Neutrophil (primary cell): ENCODE measurements around the gene EPHX1.

Experiments used
- H3K27ac ChIP-seq: fragments of 200-600 bp; sonication (generic); 2 replicates; pipeline ENCODE4 v1.5.1; 2016; ENCODE audit warnings: mild to moderate bottlenecking, moderate library complexity
- H3K27me3 ChIP-seq: fragments of 200-600 bp; sonication (generic); 2 replicates; pipeline ENCODE4 v1.6.0; 2016; ENCODE audit warnings: mild to moderate bottlenecking
- H3K36me3 ChIP-seq: fragments of 200-600 bp; sonication (generic); 2 replicates; pipeline ENCODE4 v1.5.1; 2017
- H3K4me1 ChIP-seq, 2 experiments: fragments of 200-600 bp in 1 of 2; sonication (generic) in 1 of 2; 1 replicate in 1 of 2; 2 replicates in 1 of 2; pipeline versions ENCODE4 v1.5.1 to v1.6.1; 2013 to 2016; ENCODE audit warnings: low read depth in 1 of 2, low read length in 1 of 2, mild to moderate bottlenecking in 1 of 2, moderate library complexity in 1 of 2; ENCODE audit not compliant: control insufficient read depth in 1 of 2, insufficient read depth in 1 of 2
- H3K4me3 ChIP-seq, 2 experiments: fragments of 200-600 bp in 1 of 2; sonication (generic) in 1 of 2; 1 replicate in 1 of 2; 2 replicates in 1 of 2; pipeline ENCODE4 v1.5.1; 2013 to 2016; ENCODE audit warnings: low read depth in 1 of 2, low read length in 1 of 2, mild to moderate bottlenecking in 1 of 2, moderate library complexity in 1 of 2
- H3K9me3 ChIP-seq: fragments of 200-600 bp; sonication (generic); 2 replicates; pipeline ENCODE4 v1.5.1; 2016
- CTCF ChIP-seq: fragments of 200-600 bp; sonication (generic); IDR thresholded peaks from 2 replicates; pipeline ENCODE4 v1.5.1; 2016; ENCODE audit warnings: antibody characterized with exemption

EPHX1 gene

DNA sequence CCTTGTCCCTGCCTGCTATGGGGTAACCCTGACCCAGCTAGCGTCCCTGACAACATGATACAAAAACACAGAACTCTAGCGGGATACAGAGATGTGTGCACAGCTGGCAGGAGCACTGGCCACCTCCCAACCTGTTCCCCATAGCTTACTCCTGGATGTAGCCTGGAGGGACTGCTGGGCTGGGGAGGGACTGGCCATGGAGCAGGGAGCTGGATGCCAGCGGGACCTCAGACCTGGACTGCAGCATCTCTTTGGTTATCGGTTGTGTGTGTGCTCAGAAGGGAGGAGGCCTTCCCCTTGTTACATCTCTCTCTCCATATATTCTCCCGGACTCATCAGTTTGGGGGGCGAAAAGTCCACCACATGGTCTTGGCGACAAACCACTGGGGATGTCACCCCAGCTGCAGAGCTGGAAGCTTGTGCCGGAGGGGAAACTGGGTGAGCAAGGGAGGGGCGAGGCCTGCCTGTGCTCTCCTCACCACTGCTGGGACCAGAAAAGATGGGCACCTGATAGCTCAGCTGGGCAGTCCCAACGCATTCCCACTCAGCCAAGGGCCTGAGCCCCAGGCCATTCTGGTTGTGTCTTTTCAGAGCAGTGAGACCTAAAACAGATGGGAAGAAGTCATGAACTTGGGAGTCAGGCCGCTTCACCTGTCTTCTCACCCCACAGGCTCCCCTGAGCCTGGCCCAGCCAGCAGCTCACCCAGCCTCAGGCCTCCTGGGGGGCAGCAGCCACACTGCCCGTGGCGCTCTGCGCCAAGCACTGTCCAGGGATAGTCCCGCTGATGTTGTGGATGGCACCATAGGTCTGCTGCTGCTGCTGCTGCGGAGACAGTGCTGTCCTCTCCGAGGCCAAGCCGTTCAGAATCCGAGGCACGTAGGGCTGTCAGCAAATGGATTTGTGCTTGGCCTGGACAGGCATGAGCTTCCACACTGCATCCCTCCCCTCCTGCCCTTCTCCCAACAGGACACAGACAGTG lies 36.7 kb downstream of the EPHX1 start:
- H3K4me3 ChIP-seq = no peak overlapping the region
- no peak overlapping the region for H3K27ac ChIP-seq
- TF ChIP-seq CTCF = no peak
- no peaks in the 10 kb centered on the region for H3K4me1 ChIP-seq
- H3K27me3 ChIP-seq = no peaks in the 10 kb centered on the region
- H3K9me3 ChIP-seq = no peaks in the 10 kb centered on the region
- peaks cover 84% of the 10 kb centered on the region for H3K36me3 ChIP-seq

- Histone ChIP-seq H3K36me3 (peaks cover 94% of the 10 kb centered on the region), H3K4me3 (no peak overlapping the region), H3K4me1 (no peaks in the 10 kb centered on the region), H3K27me3 (no peaks in the 10 kb centered on the region), H3K9me3 (no peaks in the 10 kb centered on the region), H3K27ac (no peak overlapping the region)
- TF ChIP-seq CTCF = no peak
Observed at GRCh38 chr1:225847610-225848009, 37.7 kb downstream of the EPHX1 start.

GRCh38 chr1:225848030-225848955 lies 38.4 kb downstream of the EPHX1 start:
- Histone ChIP-seq H3K27me3 (no peaks in the 10 kb centered on the region), H3K4me3 (no peak overlapping the region), H3K27ac (no peak overlapping the region), H3K4me1 (no peaks in the 10 kb centered on the region), H3K36me3 (peaks cover 100% of the 10 kb centered on the region), H3K9me3 (no peaks in the 10 kb centered on the region)
- no peak for TF ChIP-seq CTCF

GRCh38 chr1:225849925-225850324 lies 40.0 kb downstream of the EPHX1 start:
- H3K27me3 ChIP-seq = no peaks in the 10 kb centered on the region
- H3K27ac ChIP-seq = no peak overlapping the region
- H3K4me1 ChIP-seq = no peaks in the 10 kb centered on the region
- H3K4me3 ChIP-seq = no peak overlapping the region
- no peaks in the 10 kb centered on the region for H3K9me3 ChIP-seq
- H3K36me3 ChIP-seq = peaks cover 100% of the 10 kb centered on the region
- TF ChIP-seq CTCF = no peak

DNA sequence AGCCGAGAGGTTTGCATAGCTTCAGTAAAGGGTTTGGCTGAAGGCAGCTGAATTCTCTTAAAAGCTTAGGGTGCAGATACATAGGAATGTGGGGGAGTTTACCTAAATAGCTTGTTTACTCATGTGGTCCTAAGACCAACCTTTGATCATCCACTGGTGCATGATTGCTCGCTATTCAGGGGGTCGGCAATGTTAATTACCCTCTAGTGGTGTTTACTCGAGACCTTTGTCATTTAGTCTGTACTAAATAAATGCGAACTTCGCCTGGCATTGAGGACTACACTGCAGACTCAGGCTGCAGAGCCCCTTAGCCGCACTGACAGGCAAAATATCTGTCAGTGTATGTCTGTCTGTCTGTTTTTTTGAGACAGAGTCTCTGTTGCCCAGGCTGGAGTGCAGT lies 40.4 kb downstream of the EPHX1 start:
- H3K27me3 ChIP-seq = no peaks in the 10 kb centered on the region
- no peaks in the 10 kb centered on the region for H3K4me1 ChIP-seq
- H3K9me3 ChIP-seq = no peaks in the 10 kb centered on the region
- no peak overlapping the region for H3K4me3 ChIP-seq
- H3K36me3 ChIP-seq = peaks cover 100% of the 10 kb centered on the region
- no peak overlapping the region for H3K27ac ChIP-seq
- no peak for TF ChIP-seq CTCF
